ENCODE results near the gene SPRYD3.
A peak's percentile ranks its signal among the peaks of the same experiment; 100 is the strongest.

Gene SPRYD3

GRCh38 chr12:53077030-53077429, 2.2 kb downstream of the SPRYD3 start:
- no peak for DNase-seq

GRCh38 chr12:53076461-53076860, 2.7 kb downstream of the SPRYD3 start:
- no peak for DNase-seq

GRCh38 chr12:53074999-53075370, 4.2 kb downstream of the SPRYD3 start:
- DNase-seq = no peak

GRCh38 chr12:53074283-53074998, 4.7 kb downstream of the SPRYD3 start:
- DNase-seq = no peak

GRCh38 chr12:53073881-53074280, 5.3 kb downstream of the SPRYD3 start:
- no peak for DNase-seq

GRCh38 chr12:53071591-53072551, 7.3 kb downstream of the SPRYD3 start:
- DNase-seq = no peak

DNA sequence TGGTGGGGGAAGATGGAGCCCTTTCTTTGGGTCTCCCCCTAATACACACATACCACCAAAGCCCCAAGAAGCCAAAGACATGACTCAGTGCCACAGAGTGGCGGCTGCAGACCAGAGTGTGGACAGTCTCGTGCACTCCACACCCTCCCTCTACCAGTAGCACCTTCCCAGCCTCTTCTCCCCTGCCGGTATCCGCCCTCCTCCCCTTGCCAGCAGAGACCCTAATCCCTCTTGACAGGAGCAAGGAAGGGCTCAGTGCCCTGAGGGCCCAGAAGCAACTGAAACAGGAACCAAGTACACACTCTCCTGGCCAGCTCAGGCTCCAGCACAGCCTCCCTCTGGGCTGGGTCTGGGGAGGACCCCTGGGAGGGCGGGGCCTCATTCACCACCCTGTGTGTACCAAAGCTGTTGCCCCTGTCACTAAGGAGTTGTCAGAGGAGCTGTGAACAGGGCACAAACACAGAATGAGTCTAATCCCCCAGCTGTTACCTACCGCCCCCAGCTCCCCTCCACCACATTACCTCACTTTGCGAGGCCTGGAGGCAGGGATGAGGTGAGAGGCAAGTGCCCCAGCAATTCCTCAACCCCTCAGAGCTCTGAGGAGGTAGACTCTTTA, 8.2 kb downstream of the SPRYD3 start:
- DNase-seq = no peak

- DNase-seq = no peak
Measured at GRCh38 chr12:53069621-53070410, 9.4 kb downstream of the SPRYD3 start.

DNA sequence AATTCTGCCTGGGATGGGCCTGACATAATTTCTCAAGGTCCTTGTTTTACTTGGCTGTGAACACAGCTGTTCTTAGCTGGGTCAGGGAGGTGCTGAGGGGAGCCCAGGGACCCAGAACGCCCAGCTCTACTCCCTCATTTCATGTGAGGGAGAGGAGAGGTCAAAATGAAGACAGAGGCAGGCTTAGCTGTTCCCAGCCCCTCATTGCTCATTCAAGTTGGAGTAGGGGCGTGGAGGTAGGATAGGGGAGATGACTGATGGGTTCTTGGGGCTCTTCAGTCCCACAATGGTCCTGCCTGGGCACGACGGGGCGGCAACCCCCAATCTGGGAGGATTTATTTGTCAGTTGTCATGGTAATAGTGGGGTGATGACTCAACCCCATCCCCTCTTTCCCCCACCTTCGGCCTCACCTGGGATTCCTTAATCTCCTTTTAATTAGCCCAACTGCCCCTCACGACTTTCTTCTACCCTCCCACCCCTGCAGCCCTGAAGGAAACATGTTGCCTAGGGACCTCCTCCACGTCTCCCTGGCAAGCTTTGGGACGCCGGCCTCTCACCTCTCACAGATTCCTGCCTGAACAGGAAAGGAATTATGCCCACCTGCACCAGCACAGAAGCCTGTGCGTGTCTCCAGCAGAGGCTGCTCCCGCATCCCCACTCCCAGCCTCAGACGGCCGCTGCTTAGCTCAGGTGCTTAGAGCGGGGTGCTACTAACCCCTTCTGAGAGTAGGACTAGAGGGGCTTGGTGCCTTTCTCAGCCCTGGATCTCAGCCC, 10.2 kb downstream of the SPRYD3 start:
- no peak for DNase-seq

DNA sequence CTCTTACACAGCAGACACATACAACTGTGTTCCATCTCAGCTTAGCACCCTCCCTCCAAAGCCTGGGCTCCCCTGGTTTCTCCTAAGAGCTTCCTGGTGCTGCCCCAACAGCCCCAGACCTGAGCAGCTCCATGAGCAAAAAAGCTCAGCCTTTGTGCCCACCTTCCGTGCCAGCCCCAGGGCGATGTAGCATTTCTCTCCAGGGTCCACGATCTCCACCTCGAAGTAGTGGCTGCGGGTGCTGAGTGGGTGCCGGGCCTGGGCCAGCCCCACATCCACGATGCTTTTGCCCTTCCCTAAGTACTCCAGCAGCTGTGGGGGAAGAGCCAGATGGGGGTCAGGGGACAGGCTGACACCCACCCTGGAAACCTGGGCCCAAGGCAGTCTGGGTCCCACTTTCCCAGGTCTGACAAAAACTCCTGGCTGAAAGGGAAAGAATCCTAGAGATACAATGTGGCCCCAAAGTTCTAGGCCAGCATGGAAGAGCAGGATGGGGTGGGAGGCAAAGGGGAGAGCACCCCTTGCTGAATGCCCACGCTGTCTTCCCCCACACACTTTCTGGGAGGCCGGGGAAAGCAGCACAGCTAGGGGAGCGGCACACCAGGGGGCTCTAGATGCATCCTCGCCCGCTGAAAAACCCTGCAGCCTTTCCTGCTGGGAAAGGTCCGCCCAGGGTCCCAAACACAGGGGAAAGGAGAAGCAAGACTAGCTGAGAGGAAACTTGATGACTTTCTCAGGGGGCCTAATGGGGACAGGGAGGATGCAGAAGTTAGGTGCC, 11.0 kb downstream of the SPRYD3 start:
- no peak for DNase-seq

GRCh38 chr12:53067074-53067992, 11.9 kb downstream of the SPRYD3 start:
- no peak for DNase-seq

DNA sequence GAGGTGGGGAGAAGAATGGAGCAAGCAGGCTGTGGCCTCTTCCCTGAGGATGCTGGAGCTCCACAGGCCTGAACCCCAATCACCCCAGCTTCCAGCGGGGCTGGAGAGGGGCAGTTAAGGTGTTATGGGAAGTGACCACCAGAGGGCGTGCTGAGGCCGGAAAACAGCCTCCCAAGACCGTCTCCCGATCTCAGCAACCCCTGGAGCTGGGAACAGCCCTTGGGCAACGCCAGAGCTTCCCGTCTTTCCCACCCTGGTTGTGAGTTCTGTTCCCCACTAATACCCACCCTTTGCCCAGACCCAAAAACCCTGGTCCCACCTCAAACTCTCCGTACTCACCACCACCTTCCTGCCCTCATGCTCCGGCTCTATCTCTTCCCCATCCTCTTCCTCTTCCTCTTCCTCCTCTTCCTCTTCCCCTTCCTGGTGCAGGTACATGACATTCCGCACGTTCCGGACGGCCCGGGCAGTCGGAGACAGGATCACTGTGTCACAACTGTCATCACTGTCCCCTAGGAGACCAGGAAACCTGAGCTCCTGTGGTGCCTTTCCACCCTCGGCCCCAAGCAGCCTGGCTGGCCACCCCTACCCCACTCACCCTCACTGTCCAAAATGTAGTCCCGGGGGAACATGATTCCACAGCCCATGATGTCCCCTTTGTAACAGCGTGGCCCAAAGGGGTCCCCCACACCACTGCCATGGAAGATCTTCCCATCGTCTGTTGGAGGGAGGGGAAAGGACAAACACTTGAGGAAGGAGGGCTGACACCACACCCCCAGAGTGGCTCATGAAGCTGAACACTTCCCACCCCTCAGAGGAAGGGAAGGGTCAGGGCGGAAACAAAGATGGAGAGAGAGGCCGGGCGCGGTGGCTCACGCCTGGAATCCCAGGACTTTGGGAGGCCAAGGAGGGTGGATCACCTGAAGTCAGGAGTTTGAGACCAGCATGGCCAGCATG, 12.9 kb downstream of the SPRYD3 start:
- DNase-seq = peak; percentile 50

- no peak for DNase-seq
Measured at GRCh38 chr12:53065470-53065869, 13.7 kb downstream of the SPRYD3 start.

DNA sequence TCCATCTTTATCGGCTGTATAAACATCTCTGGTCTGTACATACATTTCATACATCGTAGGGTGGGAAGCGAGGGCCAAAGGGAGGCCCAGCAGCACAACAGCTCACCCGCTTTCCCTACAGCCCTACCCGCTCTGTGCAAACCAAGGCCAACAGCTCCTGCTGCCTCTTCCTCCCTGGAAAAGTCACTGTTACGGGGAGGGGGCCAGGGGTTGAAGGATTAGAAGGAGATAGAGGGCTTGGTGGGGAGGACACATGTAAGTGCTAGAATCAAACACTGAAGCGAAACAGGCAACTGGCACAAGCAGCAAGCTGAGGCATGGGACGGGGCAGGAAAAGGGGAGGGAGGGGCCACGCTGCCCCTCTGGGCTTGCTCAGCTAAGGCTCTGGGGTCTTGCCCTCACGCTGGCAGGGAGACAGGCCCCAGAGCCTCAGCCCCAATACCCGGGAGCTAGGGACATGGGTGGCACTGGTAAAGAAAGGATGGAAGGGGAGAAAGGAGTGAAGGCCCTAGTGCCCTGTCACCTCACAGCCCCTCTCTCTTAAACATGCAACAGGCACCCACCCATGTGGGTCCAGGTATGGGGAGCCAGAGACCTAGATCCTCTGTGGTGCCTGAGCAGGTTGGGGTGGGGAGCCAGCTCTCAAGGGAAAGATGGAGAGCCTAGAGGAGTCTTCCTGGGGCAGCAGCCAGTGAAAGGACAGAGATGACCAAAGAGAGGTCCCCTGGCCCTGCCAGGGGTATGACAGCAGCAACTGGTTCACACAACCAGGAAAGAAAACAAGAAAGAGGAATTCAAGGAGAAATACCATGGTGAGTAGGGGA, 14.4 kb downstream of the SPRYD3 start:
- DNase-seq = no peak

DNA sequence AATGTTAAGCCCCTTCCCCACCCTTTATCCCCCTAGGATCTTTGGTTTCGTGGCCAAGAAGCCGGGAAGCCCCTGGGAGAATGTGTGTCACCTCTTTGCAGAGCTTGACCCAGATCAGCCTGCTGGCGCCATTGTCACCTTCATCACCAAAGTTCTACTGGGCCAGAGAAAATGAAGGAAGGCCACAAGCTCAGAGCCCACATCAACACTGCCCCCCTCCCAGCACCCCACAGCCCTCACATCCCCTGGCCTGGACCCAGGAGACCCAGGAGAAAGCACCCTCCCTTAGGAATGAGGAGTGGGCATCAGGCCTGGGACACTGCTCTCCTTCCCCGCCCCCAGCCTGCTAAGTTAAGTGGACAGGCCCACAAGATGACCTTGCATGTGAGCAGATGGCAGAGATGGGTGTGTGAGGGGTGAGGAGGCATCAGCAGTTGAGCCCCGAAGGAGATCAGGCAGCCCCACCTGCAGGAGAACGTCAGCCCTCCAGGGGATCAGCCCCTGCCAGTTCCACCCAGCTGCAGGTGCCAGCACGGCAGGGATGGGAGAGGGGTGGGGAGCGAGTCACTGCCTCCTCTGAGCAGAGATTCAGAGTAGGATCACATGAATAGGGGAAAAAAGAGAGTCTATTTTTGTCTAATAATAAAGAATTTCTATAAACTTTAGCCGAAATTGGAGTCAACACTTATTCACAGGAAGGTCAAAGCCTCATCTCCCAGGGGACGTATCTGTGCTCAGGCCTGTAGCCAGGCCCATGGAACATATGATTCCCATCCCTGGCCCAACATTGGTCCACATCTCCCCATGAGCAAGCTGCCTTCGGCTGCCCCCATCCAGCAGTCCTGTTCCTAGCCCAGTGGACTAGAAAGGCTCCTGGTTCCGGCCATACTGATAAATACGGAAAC, 15.2 kb downstream of the SPRYD3 start:
- DNase-seq = no peak

DNA sequence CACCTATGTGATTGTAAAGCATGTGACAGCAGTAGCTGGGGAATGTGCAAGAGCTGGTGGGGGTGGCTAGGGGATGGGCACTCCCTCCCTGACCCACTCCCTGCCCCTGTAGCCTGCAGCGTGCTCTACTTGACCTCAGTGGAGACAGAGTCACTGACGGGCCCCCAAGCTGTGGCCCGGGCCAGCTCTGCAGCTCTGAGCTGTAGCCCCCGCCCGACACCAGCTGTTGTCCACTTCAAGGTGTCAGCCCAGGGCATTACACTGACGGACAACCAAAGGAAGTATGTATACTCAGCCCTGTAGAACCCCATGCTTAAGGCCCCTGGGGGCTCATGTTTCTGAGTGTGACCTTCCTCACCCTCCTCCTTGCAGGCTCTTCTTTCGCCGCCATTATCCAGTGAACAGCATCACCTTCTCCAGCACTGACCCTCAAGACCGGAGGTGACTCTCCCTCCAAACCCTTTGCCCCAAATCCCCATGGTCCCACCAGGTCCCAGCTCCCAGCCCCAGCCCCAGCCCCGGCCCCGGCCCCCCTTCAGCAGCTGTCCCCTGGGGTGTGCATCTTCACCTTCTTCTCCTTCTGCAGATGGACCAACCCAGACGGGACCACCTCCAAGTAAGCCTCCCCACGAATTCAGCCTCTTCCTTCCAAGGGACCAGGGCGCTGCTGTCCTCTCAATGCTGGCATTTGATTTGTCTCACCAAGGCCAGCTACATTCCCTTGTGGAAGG, 16.0 kb downstream of the SPRYD3 start:
- DNase-seq = no peak

Data from stimulated activated naive CD4-positive, alpha-beta T cell treated with Interleukin-2 at 50 U/mL for 16 hours (primary cell).